Hepatocyte (in vitro differentiated cells): Measurements from ENCODE around the gene GPR18.

Source experiments
- EZH2 ChIP-seq: fragments of 200-600 bp; sonication (generic); IDR thresholded peaks from 2 replicates; pipeline ENCODE4 v1.6.1; 2016; ENCODE audit warnings: antibody characterized with exemption, mild to moderate bottlenecking, borderline replicate concordance
- TF ChIP-seq, protein P1 (sequence below): fragments of 200-600 bp; sonication (generic); IDR thresholded peaks from 2 replicates; pipeline ENCODE4 v1.5.1; 2016; ENCODE audit warnings: antibody characterized with exemption, mild to moderate bottlenecking; ENCODE audit not compliant: poor library complexity

DNA sequence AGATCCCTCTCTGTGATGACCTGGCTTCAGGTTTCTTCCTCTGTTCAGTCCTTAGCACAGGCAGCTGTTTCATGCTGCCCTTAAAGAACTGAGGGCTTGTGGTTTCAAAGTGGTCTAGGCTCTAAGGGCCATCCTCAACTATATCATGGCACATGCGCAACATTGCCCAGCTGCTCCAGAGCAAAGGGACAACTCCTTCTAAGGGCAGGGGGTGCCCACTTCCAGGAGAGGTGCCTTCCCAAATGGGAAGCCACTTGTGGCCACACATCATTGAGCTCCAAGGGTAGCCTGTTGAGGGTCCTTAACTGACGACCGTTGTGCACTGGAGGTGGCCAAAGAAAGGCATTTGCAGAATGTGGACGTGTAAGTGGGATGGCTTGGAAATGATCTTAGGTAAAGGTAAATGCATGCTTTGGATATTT is 41.8 kb upstream of the GPR18 start:
- TF ChIP-seq, protein P1, sequence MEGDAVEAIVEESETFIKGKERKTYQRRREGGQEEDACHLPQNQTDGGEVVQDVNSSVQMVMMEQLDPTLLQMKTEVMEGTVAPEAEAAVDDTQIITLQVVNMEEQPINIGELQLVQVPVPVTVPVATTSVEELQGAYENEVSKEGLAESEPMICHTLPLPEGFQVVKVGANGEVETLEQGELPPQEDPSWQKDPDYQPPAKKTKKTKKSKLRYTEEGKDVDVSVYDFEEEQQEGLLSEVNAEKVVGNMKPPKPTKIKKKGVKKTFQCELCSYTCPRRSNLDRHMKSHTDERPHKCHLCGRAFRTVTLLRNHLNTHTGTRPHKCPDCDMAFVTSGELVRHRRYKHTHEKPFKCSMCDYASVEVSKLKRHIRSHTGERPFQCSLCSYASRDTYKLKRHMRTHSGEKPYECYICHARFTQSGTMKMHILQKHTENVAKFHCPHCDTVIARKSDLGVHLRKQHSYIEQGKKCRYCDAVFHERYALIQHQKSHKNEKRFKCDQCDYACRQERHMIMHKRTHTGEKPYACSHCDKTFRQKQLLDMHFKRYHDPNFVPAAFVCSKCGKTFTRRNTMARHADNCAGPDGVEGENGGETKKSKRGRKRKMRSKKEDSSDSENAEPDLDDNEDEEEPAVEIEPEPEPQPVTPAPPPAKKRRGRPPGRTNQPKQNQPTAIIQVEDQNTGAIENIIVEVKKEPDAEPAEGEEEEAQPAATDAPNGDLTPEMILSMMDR = no peak
- TF ChIP-seq EZH2 = no peak
